Suppressor macrophage (primary cell): ENCODE measurements around the gene LAMB2.

Experiments
- DNase-seq, 4 experiments: peaks; one replicate each; pipeline ENCODE4 v3.0.0-alpha.2; 2020 to 2022

The LAMB2 gene

GRCh38 chr3:49120438-49121131 lies 12.3 kb downstream of the LAMB2 start, which contains the start of gene USP19:
Gene USP19, minus strand, starts transcription at chr3:49120823. Its CDS starts 1,678 bp downstream, at chr3:49119145.
- peak; percentile 95 to 97 (median 96) for DNase-seq

- DNase-seq, result peak in 2 of 4 experiments; percentile 28 to 29
These were observed 12.8 kb downstream of the LAMB2 start for GRCh38 chr3:49120096-49120437.

- no peak for DNase-seq
These were observed 13.4 kb downstream of the LAMB2 start for GRCh38 chr3:49119439-49119838.

- no peak for DNase-seq
These were observed 13.8 kb downstream of the LAMB2 start for GRCh38 chr3:49119036-49119435.

- DNase-seq, result no peak
These were observed 20.6 kb downstream of the LAMB2 start for GRCh38 chr3:49112262-49112661.

GRCh38 chr3:49111347-49111746 lies 21.5 kb downstream of the LAMB2 start:
- no peak for DNase-seq

GRCh38 chr3:49110780-49111179 lies 22.1 kb downstream of the LAMB2 start:
- DNase-seq, result no peak

GRCh38 chr3:49108346-49108745 lies 24.5 kb downstream of the LAMB2 start:
- no peak for DNase-seq

GRCh38 chr3:49104427-49105291 lies 28.2 kb downstream of the LAMB2 start, which contains the start of gene QARS1:
Gene QARS1, minus strand, starts transcription at chr3:49104757. Its CDS starts 24 bp downstream, at chr3:49104733.
- peak; percentile 91 to 96 (median 94) for DNase-seq

- no peak for DNase-seq
These were observed 28.8 kb downstream of the LAMB2 start for GRCh38 chr3:49104052-49104426.

GRCh38 chr3:49100046-49100615 lies 32.7 kb downstream of the LAMB2 start:
- no peak for DNase-seq

- DNase-seq, result no peak
These were observed 33.8 kb downstream of the LAMB2 start for GRCh38 chr3:49098910-49099630.

GRCh38 chr3:49098429-49098828 lies 34.4 kb downstream of the LAMB2 start:
- no peak for DNase-seq

- peak; percentile 99 to 100 (median 99) for DNase-seq
These were observed 38.7 kb downstream of the LAMB2 start, which contains the start of gene QRICH1 for GRCh38 chr3:49093853-49094767. Gene QRICH1, minus strand, starts transcription at chr3:49094071. Its CDS starts 17,054 bp downstream, at chr3:49077017.

GRCh38 chr3:49092938-49093852 lies 39.7 kb downstream of the LAMB2 start:
- DNase-seq, result peak; percentile 82 to 93 (median 87)

- no peak for DNase-seq
These were observed 51.4 kb downstream of the LAMB2 start for GRCh38 chr3:49081429-49081828.

- no peak for DNase-seq
These were observed 53.6 kb downstream of the LAMB2 start for GRCh38 chr3:49079270-49079669.

- no peak for DNase-seq
These were observed 56.2 kb downstream of the LAMB2 start for GRCh38 chr3:49076646-49077045.

GRCh38 chr3:49076116-49076515 lies 56.7 kb downstream of the LAMB2 start:
- no peak for DNase-seq
